RWPE2 (cell line): ENCODE data around the gene TSC2.
"Not testable (repeated sequence)": the region's sequence is repeated elsewhere in the genome, so short reads cannot be mapped to it uniquely, and the experiment has no call there.

Experiments
- ATAC-seq: fragments of 200-7000 bp; cut with Tn5 transposase; 3 replicates; pipeline ENCODE4 v1.9.1; 2021; ENCODE audit warnings: low read depth
- DNase-seq: peaks from one replicate; pipeline ENCODE4 v3.0.0-alpha.2; 2020; ENCODE audit warnings: low spot score
- H3K27ac ChIP-seq: fragments of 450-650 bp; 2 replicates; pipeline ENCODE4 v1.5.1; 2017; ENCODE audit warnings: mild to moderate bottlenecking; ENCODE audit not compliant: poor library complexity, severe bottlenecking
- H3K27me3 ChIP-seq: fragments of 250-450 bp; sonication (Bioruptor Pico); 2 replicates; pipeline ENCODE4 v1.5.1; 2021; ENCODE audit warnings: mild to moderate bottlenecking, moderate library complexity; ENCODE audit not compliant: insufficient read depth, poor library complexity, severe bottlenecking
- H3K36me3 ChIP-seq: fragments of 250-450 bp; sonication (Bioruptor Pico); 2 replicates; pipeline ENCODE4 v1.5.1; 2020; ENCODE audit warnings: low read depth, mild to moderate bottlenecking, moderate library complexity
- H3K4me1 ChIP-seq: fragments of 250-450 bp; sonication (Bioruptor Pico); 2 replicates; pipeline ENCODE4 v1.5.1; 2021; ENCODE audit warnings: mild to moderate bottlenecking, moderate library complexity; ENCODE audit not compliant: insufficient read depth, poor library complexity, severe bottlenecking
- H3K4me3 ChIP-seq: fragments of 250-450 bp; sonication (Bioruptor Pico); 2 replicates; pipeline ENCODE4 v1.5.1; 2021; ENCODE audit warnings: mild to moderate bottlenecking, moderate library complexity; ENCODE audit not compliant: severe bottlenecking
- H3K9me3 ChIP-seq: fragments of 250-450 bp; sonication (Bioruptor Pico); 2 replicates; pipeline ENCODE4 v1.5.1; 2021; ENCODE audit warnings: mild to moderate bottlenecking, moderate library complexity; ENCODE audit not compliant: severe bottlenecking
- TF ChIP-seq, protein P1 (sequence below): fragments of 450-650 bp; IDR thresholded peaks from one replicate; pipeline ENCODE4 v1.5.1; 2017; ENCODE audit warnings: mild to moderate bottlenecking, moderate library complexity; ENCODE audit not compliant: poor library complexity, severe bottlenecking

TSC2 gene

DNA sequence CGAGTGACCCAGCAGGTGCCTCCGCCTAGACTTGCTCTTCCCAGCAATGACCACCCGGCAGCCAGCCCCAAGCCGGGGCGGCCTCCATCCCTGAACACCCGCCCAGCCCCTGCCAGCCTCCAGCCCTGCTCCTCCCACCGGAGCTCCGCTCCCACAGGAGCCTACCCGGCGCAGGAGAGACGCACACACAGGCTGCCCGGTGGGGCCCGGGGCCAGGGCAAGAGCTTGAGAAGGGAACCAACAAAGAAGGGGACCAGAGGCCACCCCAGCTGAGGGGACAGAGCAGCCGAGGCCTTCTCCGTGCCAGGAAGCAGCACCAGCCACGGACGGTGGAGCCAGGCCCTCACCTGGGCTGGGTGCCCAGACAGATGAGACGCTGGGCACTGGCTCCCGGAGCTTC is 74.1 kb downstream of the TSC2 start:
- Histone ChIP-seq H3K4me3 (peak overlapping the region; percentile 12), H3K27ac (peak overlapping the region; percentile 99), H3K27me3 (no peaks in the 10 kb centered on the region), H3K36me3 (0 out of 2 replicates have a peak, but pooled peaks cover 3% of the 10 kb centered on the region), H3K9me3 (no peaks in the 10 kb centered on the region), H3K4me1 (peaks cover 18% of the 10 kb centered on the region)
- DNase-seq (no peak), ATAC-seq (peak; percentile 26; the same call in 2 of the 3 replicates)
- TF ChIP-seq, protein P1, sequence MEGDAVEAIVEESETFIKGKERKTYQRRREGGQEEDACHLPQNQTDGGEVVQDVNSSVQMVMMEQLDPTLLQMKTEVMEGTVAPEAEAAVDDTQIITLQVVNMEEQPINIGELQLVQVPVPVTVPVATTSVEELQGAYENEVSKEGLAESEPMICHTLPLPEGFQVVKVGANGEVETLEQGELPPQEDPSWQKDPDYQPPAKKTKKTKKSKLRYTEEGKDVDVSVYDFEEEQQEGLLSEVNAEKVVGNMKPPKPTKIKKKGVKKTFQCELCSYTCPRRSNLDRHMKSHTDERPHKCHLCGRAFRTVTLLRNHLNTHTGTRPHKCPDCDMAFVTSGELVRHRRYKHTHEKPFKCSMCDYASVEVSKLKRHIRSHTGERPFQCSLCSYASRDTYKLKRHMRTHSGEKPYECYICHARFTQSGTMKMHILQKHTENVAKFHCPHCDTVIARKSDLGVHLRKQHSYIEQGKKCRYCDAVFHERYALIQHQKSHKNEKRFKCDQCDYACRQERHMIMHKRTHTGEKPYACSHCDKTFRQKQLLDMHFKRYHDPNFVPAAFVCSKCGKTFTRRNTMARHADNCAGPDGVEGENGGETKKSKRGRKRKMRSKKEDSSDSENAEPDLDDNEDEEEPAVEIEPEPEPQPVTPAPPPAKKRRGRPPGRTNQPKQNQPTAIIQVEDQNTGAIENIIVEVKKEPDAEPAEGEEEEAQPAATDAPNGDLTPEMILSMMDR: no peak

DNA sequence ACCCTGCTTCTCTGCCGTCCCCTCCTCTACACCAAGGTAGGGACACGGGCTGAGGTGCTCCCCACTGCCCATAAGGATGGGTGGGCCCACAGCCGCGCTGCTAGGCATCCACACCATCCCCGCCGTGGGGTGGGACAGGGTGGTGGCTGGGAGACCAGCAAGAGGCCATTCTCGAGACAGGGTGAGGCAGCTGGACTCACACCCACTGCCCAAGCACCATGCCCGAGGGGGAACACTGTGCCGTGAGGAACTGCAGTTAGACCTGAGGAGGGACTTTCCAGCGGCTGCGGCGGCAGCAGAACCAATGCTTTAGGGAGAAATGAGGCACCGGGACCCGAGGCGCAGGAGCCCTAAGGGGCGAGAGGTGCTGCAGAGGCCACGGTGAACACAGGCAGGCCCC is 74.6 kb downstream of the TSC2 start:
- H3K27ac ChIP-seq: peak overlapping the region; percentile 99
- TF ChIP-seq, protein P1: no peak
- H3K4me3 ChIP-seq: no peak overlapping the region
- H3K4me1 ChIP-seq: peaks cover 18% of the 10 kb centered on the region
- ATAC-seq: no peak
- 0 out of 2 replicates have a peak, but pooled peaks cover 3% of the 10 kb centered on the region for H3K36me3 ChIP-seq
- DNase-seq: no peak
- no peaks in the 10 kb centered on the region for H3K9me3 ChIP-seq
- no peaks in the 10 kb centered on the region for H3K27me3 ChIP-seq

DNA sequence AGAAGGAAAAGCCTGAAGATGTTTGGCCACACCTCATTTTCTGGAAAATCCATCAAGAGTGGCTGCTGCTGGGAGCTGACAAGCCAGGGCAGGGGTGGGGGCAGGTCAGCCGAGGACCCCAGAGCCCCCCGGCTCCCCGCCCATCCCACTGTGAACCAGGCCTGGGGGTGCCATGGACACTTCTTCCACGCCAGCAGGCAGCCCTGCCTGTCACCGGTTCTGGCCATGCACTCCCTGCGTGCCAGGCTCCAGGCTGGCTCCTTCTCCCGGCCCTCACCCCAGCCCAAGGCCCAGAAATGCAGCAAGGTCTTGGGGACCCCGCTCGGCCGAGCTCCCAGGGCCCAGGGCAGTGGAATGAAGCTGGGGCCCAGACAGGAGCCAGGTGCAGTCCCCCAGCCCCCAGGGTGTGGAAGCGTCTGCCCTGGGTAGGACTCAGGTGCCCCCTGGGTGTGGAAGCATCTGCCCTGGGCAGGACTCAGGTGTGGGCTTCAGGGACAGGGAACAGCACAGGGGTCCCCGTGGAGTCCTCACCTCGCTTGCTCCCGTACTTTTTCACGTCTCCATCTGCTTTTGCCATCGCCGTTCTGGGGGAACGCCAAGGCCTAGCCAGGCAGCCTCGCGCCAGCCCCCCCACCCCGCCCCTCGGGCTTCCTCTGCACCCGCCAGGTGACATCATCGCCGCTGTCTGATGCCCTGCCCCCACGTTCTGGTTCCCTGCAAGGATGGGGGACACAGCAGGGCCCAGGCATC is 75.3 kb downstream of the TSC2 start:
- Histone ChIP-seq H3K27ac (peak overlapping the region; percentile 99), H3K4me3 (peak overlapping the region; percentile 16), H3K4me1 (peaks cover 20% of the 10 kb centered on the region)
- not testable (repeated sequence) for H3K9me3 ChIP-seq, DNase-seq, ATAC-seq, H3K36me3 ChIP-seq, H3K27me3 ChIP-seq

DNA sequence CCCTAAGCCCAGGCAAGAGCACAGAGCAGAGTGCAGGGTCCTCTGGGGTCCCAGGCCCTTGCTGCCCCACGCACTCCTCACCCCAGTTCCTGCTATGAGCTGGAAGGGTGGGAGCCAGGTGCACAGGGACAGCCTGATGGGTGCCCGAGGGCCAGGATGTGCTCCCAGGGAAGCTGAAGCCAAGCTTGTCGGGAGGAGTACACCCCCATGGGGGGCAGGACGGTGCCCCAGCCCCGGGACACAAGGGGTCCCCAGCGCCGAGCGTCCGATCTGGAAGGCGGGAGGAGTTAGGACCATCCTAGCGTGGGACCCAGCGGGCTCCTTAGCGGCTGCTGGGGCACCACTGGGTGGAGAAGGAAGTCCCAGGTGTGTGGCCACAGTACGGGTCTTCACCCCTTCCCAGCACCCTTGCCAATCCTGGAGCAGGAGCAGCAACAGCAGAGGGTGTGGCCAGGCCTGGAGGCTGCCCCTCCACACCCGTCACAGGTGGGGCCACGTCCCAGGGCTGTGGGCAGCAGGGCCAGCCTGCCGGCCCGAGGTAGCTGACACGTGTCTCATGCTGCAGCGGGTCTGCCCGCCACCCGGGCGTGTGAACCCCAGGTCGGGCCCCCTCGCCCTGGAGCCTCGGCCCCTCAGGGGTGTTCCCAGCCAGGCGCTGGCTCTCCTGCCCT is 76.1 kb downstream of the TSC2 start:
- peak overlapping the region; percentile 22 for H3K4me3 ChIP-seq
- H3K4me1 ChIP-seq: peaks cover 24% of the 10 kb centered on the region
- not testable (repeated sequence) for H3K36me3 ChIP-seq, H3K9me3 ChIP-seq, H3K27me3 ChIP-seq, DNase-seq
- ATAC-seq: peak; percentile 65
- peak overlapping the region; percentile 99 for H3K27ac ChIP-seq

DNA sequence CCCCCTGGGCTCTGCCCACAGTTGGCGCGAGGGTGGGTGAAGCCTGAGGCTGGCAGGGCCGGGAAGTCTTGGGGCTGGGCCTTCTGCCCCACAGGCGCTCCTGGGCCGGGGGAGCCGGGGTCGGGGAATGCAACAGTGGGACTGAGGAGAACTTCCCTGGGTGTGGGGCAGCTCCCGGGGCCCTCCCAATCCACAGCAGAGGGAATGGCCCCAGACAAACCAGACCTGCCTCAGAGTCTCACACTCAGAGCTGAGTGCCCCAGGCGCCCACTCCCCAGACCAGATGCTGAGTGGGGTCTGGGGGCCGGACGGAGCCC is 76.5 kb downstream of the TSC2 start:
- DNase-seq, H3K27me3 ChIP-seq, H3K36me3 ChIP-seq, H3K9me3 ChIP-seq: not testable (repeated sequence)
- peaks cover 25% of the 10 kb centered on the region for H3K4me1 ChIP-seq
- peak overlapping the region; percentile 99 for H3K27ac ChIP-seq
- peak; percentile 21 for ATAC-seq
- peak overlapping the region; percentile 4 for H3K4me3 ChIP-seq

DNA sequence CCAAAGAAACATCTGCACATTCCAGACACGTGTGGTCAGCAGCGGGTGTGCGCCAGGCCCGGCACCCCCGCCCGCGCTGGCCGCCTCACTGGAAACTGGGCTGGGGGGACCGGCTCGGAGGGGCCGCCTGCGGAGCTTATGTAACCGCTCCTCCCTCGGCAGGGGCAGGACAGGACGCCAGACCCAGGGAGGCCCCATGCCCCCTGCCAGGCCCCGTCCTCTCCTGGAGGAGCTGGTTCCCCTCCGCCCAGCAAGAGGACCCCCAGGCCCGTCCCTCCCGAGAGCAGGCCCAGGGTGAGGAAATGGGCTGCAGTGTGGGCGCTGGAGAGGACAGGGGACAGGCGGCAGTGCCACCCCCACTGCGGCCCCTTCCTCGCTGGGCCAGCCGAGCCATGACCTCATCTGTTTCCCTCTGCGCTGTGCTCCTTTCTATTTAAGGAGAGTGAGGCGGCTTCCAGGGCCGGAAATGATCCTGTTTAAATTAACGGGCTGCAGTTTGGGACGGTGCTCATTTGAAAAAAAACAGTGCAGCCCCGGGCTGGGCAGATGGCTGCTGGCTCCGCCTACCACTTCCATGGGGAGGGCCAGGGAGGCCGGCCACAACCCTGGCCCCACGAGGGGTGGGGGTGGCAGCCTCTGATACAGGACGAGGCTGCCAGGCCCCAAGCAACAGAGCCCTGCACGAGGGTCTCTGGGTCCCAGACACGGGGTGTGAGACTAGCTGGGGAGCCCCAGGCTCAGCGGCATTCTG is 77.1 kb downstream of the TSC2 start:
- DNase-seq, H3K27me3 ChIP-seq, H3K36me3 ChIP-seq, H3K9me3 ChIP-seq: not testable (repeated sequence)
- Histone ChIP-seq H3K4me3 (peak overlapping the region; percentile 4), H3K4me1 (peaks cover 25% of the 10 kb centered on the region), H3K27ac (peak overlapping the region; percentile 99)
- peak; percentile 20 for ATAC-seq

DNA sequence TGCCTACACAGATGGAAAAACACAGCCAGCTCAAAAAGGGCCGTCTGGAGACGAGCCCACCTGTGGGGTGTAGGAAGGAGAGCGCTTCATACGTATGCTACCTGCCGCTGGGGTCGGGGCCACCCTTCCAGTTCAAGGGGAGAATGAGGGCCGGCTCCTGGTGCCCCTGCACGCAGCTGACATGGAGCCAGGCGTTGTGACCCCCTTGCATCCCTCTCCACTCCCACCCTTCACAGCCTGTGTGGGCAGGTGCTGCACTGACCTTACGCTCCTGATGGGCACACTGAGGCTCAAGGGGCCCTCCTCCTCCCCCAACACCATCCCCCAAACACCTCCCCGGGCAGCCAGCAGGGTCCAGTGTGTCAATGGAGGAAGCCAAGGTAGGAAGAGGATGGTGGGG is 77.8 kb downstream of the TSC2 start:
- peak overlapping the region; percentile 99 for H3K27ac ChIP-seq
- not testable (repeated sequence) for H3K9me3 ChIP-seq, H3K27me3 ChIP-seq, H3K36me3 ChIP-seq, H3K4me3 ChIP-seq, ATAC-seq, DNase-seq
- peaks cover 25% of the 10 kb centered on the region for H3K4me1 ChIP-seq

DNA sequence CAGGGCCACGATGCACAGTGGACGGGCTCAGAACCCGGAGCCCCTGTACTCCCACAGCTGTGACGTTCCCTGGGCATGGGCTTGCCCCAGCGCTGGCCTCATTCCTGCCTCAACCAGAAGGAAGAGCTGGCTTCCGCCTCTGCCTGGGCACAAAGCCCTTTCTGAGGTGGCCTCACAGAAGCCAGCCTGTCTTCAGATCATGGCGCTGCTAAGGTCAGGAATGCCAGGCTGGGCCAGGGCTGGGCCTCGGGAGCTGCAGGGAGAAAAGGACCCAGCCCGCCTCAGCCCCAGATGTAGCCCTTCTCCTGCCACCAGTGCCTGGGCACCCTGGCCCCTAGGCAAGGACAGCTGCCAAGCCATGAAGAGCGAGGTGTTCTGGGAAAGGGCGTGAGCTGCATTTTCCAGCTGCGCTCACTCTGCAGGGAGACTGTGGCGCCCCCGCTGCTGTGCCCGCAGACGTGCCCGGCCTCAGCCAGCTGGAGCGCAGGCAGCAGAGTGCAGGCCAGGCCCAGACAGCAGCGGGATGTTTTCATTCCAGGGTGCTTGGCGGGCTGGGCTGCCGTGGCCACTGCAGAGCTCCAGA is 78.5 kb downstream of the TSC2 start:
- Histone ChIP-seq H3K4me1 (peaks cover 25% of the 10 kb centered on the region), H3K27ac (peak overlapping the region; percentile 99)
- DNase-seq, H3K27me3 ChIP-seq, H3K9me3 ChIP-seq, H3K4me3 ChIP-seq, ATAC-seq, H3K36me3 ChIP-seq: not testable (repeated sequence)

DNA sequence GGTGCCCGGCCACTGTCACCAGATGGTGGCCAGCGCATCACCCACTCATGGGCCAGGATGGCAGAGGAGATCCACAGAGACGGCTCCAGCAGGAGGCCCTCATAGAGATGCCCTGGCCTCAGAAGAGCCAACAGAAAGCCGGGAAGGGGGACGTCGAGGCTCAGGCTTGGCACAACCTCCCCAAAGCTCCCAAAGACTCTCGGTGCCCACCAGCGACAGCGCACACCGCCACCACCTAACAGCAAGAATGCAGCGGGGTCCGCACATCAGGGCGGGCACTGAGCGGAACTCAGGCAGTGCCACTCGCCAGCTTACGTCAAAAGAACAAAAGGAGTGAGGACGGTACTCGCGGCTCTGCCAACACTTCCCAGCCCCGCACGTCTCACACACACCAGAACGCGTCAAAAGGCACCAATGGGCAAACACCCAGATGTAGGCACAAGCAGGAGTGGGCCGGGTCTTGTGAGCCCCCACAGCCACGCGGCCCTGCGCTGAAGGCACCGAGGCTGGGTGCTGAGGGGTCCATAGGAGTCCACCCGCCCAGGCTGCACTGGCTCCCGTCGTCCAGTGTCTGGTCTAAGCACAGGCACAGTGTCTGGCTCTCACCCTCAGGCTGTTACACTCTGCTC is 79.3 kb downstream of the TSC2 start:
- H3K4me3 ChIP-seq, ATAC-seq, H3K36me3 ChIP-seq, DNase-seq, H3K27me3 ChIP-seq, H3K9me3 ChIP-seq: not testable (repeated sequence)
- peaks cover 25% of the 10 kb centered on the region for H3K4me1 ChIP-seq
- H3K27ac ChIP-seq: peak overlapping the region; percentile 99
